ENCODE results near the gene APOA4.

The APOA4 gene

GRCh38 chr11:116774661-116775060 is 48.4 kb downstream of the APOA4 start:
- DNase-seq (ENCODE audit: low spot score), result no peak

DNA sequence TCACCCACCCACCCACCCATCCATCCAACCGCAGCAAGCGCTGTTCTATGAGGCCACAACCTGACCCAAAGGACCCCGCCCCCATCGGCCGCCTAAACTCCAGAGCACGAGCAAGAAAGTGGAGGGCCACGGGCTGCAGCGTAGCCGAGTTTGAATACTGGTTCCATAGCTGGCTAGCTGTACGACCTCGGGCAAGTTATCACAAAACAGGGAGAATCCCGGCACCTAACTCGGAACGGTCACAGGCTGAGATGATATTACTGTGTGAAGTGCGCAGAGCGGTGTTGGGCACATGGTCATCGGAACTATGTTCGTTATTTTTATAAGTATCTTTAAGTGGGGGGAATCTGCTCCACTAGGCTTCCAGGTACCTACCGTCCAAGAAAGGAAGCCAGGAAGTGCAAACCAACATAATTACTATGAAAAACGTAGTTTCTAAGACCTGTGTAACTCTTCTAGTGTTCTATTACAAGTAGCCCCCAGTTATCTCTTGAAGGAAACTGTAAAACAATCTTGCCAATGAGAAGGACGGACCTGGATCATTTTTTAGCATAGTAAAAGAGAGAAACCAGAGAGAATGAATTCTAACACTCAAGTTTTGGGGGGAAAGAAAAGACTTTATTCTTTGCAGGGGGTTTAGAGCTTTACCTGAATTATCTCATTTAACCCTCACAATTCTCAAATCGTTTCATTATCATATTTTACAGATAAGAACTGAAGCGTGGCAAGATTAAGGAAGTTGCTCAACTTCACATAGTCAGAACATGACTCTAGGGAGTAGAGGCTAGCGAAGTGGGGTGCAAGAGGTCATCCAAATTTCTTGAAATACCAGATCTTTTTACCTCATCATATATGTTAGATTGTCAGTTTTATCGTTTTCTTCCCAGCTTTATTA is 49.7 kb downstream of the APOA4 start:
- DNase-seq (ENCODE audit: low spot score), result no peak

DNA sequence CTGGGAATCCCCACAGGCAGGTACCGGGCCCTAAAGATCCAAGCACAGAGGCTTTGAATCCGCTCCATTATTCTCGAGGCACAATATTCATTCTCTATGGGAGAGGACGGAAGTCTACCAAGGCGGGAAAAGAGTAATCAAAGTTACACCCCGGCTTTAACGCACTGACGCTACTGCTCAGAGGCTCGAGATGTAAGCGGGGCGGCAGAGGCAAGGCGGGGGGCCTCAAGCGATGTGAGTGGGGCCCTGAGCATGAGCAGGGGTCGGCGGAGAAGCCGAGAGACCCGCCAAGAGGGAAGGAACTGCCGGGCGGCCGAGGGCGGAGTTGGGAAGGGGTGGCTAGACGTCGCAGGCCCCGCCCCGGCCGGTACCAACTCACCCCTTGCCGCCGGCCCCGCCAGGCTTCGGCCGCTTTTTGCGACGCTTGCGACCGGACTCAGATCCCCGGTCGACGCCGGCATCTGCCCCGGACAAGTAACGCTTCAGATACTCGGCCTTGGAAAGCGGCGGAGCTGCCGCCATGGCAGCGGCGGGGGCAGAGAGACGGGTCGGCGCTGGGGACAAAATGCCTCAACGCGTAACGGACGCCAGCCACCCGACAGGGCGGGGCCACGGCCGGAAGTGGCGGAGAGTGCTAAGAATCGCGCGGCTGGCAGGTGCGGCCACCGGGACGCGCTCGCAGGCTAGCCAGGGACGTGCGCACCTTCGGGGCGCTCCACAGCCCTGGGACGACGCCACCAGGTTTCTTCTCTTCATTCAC is 50.5 kb downstream of the APOA4 start, which contains the start of gene BUD13:
BUD13 (minus strand) TSS at position 545 of the 760 bp plus-strand sequence; CDS start at position 522, 23 bp downstream.
- peak; percentile 79 for DNase-seq (ENCODE audit: low spot score)

DNA sequence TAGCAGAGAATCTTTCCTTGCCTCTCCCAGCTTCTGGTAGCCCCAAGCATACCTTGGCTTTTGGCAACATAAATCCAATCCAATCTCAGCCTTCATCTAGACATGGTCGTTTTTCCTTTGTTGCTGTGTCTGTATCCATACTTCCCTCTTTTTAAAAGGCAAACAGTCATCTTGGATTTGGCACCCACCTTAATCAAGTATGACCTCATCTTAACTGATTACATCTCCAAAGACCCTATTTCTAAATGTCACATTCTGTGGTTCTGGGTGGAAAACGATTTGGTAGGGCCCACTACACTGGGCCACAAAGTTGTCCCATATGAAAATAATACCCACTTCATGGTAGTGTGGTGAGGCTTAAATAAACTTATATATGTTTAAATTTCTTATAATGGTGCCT is 51.2 kb downstream of the APOA4 start:
- no peak for DNase-seq (ENCODE audit: low spot score)

All from COLO829 (cell line).